SK-N-MC (cell line): ENCODE results near the gene TCEAL5.

Source experiments
- EZH2 ChIP-seq: fragments of 200-600 bp; sonication (generic); IDR thresholded peaks from one replicate; pipeline ENCODE4 v1.6.1; 2017; ENCODE audit warnings: antibody characterized with exemption
- POLR2AphosphoS5 ChIP-seq: IDR thresholded peaks from 2 replicates; pipeline ENCODE4 v1.6.1; 2012; ENCODE audit warnings: mild to moderate bottlenecking, low read depth, low read length, borderline replicate concordance

DNA sequence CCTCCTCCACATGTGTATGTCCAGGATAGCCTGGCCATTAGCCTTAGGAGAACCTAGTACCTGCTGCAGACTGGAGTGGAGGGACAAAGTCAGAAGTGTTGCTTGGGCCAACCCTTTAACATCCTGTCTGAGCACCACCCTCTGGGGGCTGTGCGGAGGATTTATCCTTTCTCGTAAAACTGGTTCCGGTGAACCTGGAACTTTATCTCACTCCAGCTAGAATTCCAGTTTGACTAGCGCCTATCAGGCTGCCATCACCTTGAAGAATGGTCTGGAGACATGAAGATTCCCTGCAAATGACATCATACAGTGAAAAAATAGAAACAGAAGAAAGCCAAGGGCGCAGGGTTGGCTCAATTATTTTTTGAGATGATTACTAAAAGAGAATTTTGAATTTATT is 25.6 kb downstream of the TCEAL5 start:
- TF ChIP-seq EZH2 (no peak), POLR2AphosphoS5 (no peak)
